Loucy (cell line): ENCODE results near the gene OR2T34.
"Not testable (repeated sequence)": the region's sequence is repeated elsewhere in the genome, so short reads cannot be mapped to it uniquely, and the experiment has no call there.

Source experiments
- H2AFZ ChIP-seq: fragments of 200-600 bp; sonication (generic); 2 replicates; pipeline ENCODE4 v1.6.0; 2016; ENCODE audit warnings: antibody characterized with exemption, mild to moderate bottlenecking, low read length, moderate library complexity
- H3F3A ChIP-seq: fragments of 200-600 bp; 2 replicates; pipeline ENCODE4 v1.6.0; 2016; ENCODE audit warnings: antibody characterized with exemption, low read depth, mild to moderate bottlenecking
- H3K27me3 ChIP-seq: fragments of 200-600 bp; sonication (generic); 2 replicates; pipeline ENCODE4 v1.6.1; 2014; ENCODE audit warnings: low read length, mild to moderate bottlenecking; ENCODE audit not compliant: insufficient read depth, poor library complexity, severe bottlenecking
- H3K36me3 ChIP-seq: fragments of 200-600 bp; sonication (generic); 2 replicates; pipeline ENCODE4 v1.6.1; 2016; ENCODE audit warnings: low read length; ENCODE audit not compliant: insufficient read depth
- H3K4me1 ChIP-seq: fragments of 200-600 bp; sonication (generic); 2 replicates; pipeline ENCODE4 v1.5.1; 2014; ENCODE audit warnings: low read length, mild to moderate bottlenecking; ENCODE audit not compliant: insufficient read depth, poor library complexity, severe bottlenecking
- H3K4me2 ChIP-seq: fragments of 200-600 bp; sonication (generic); 2 replicates; pipeline ENCODE4 v1.6.0; 2014; ENCODE audit warnings: antibody characterized with exemption, low read length, low read depth, mild to moderate bottlenecking; ENCODE audit not compliant: poor library complexity, severe bottlenecking
- H3K4me3 ChIP-seq: fragments of 200-600 bp; sonication (generic); 2 replicates; pipeline ENCODE4 v1.5.1; 2014; ENCODE audit warnings: low read length, mild to moderate bottlenecking, mixed read lengths; ENCODE audit not compliant: poor library complexity, severe bottlenecking
- H3K79me2 ChIP-seq: fragments of 200-600 bp; sonication (generic); 2 replicates; pipeline ENCODE4 v1.6.1; 2014; ENCODE audit warnings: low read length; ENCODE audit not compliant: insufficient read depth
- H3K9ac ChIP-seq: fragments of 200-600 bp; sonication (generic); 2 replicates; pipeline ENCODE4 v1.6.0; 2014; ENCODE audit warnings: mild to moderate bottlenecking, low read depth, low read length, moderate library complexity; ENCODE audit not compliant: poor library complexity, severe bottlenecking
- H3K9me2 ChIP-seq: fragments of 200-600 bp; sonication (generic); replicated peaks from 2 replicates; pipeline ENCODE4 v1.6.1; 2016; ENCODE audit warnings: low read depth, low read length, mixed read lengths
- H3K9me3 ChIP-seq: fragments of 200-600 bp; sonication (generic); 2 replicates; pipeline ENCODE4 v1.6.1; 2014; ENCODE audit warnings: mild to moderate bottlenecking, antibody characterized with exemption, low read length, low read depth; ENCODE audit not compliant: insufficient read depth
- H4K20me1 ChIP-seq: fragments of 200-600 bp; sonication (generic); 2 replicates; pipeline ENCODE4 v1.6.0; 2014; ENCODE audit warnings: antibody characterized with exemption, low read length, mild to moderate bottlenecking; ENCODE audit not compliant: insufficient read depth, poor library complexity, severe bottlenecking
- CTCF ChIP-seq: fragments of 200-600 bp; sonication (generic); conservative IDR thresholded peaks from 2 replicates; pipeline ENCODE4 v1.5.1; 2014; ENCODE audit warnings: mild to moderate bottlenecking, antibody characterized with exemption, low read length
- EZH2phosphoT487 ChIP-seq: fragments of 200-600 bp; IDR thresholded peaks from 2 replicates; pipeline ENCODE4 v1.6.1; 2018; ENCODE audit warnings: antibody characterized with exemption, mild to moderate bottlenecking, moderate library complexity, borderline replicate concordance

Gene OR2T34

GRCh38 chr1:248574657-248575056 is at the start of gene OR2T34:
Gene OR2T34, minus strand, starts transcription at chr1:248574757. Its CDS starts 0 bp downstream, at chr1:248574757.
- H3K27me3 ChIP-seq, H3K4me2 ChIP-seq: not testable (repeated sequence)

GRCh38 chr1:248622570-248623001 is 48.0 kb upstream of the OR2T34 start:
- no peaks in the 10 kb centered on the region for H3K36me3 ChIP-seq
- no peaks in the 10 kb centered on the region for H3F3A ChIP-seq
- no peaks in the 10 kb centered on the region for H4K20me1 ChIP-seq
- H3K4me2 ChIP-seq: no peak overlapping the region
- no peaks in the 10 kb centered on the region for H3K27me3 ChIP-seq
- no peaks in the 10 kb centered on the region for H3K9me2 ChIP-seq
- TF ChIP-seq EZH2phosphoT487 (no peak), CTCF (peak; percentile 78)
- H3K79me2 ChIP-seq: no peaks in the 10 kb centered on the region
- no peaks in the 10 kb centered on the region for H3K9me3 ChIP-seq
- no peak overlapping the region for H3K9ac ChIP-seq
- H2AFZ ChIP-seq: no peak overlapping the region
- no peak overlapping the region for H3K4me3 ChIP-seq
- H3K4me1 ChIP-seq: no peaks in the 10 kb centered on the region

More at GRCh38 chr1:248574657-248575056, at the start of gene OR2T34:
- not testable (repeated sequence) for H3K79me2 ChIP-seq, H3K9ac ChIP-seq, H4K20me1 ChIP-seq, H3K4me3 ChIP-seq, H3K4me1 ChIP-seq, H3K9me3 ChIP-seq, H3F3A ChIP-seq, H2AFZ ChIP-seq, H3K36me3 ChIP-seq, H3K9me2 ChIP-seq

GRCh38 chr1:248621770-248622169 is 47.2 kb upstream of the OR2T34 start:
- Histone ChIP-seq H3K27me3 (no peaks in the 10 kb centered on the region), H2AFZ (no peak overlapping the region), H3K9me3 (no peaks in the 10 kb centered on the region), H3K9me2 (no peaks in the 10 kb centered on the region), H3K9ac (no peak overlapping the region), H3K4me3 (no peak overlapping the region), H3K36me3 (no peaks in the 10 kb centered on the region), H3K4me2 (no peak overlapping the region), H3K79me2 (no peaks in the 10 kb centered on the region), H3K4me1 (no peaks in the 10 kb centered on the region), H3F3A (no peaks in the 10 kb centered on the region), H4K20me1 (no peaks in the 10 kb centered on the region)
- no peak for TF ChIP-seq CTCF
- no peak for TF ChIP-seq EZH2phosphoT487

- Histone ChIP-seq H3K27me3 (no peaks in the 10 kb centered on the region), H3K4me2 (no peak overlapping the region), H3K9ac (no peak overlapping the region), H2AFZ (no peak overlapping the region), H3K36me3 (no peaks in the 10 kb centered on the region), H3K4me1 (no peaks in the 10 kb centered on the region), H3F3A (no peaks in the 10 kb centered on the region), H3K4me3 (no peak overlapping the region), H4K20me1 (no peaks in the 10 kb centered on the region), H3K79me2 (no peaks in the 10 kb centered on the region), H3K9me3 (no peaks in the 10 kb centered on the region), H3K9me2 (no peaks in the 10 kb centered on the region)
- no peak for TF ChIP-seq EZH2phosphoT487
- peak; percentile 70 for TF ChIP-seq CTCF
These were observed 44.3 kb upstream of the OR2T34 start for GRCh38 chr1:248618878-248619277.
